ENCODE data around the gene SYT15.
A peak's percentile ranks its signal among the peaks of the same experiment; 100 is the strongest.
"Not testable (repeated sequence)": the region's sequence is repeated elsewhere in the genome, so short reads cannot be mapped to it uniquely, and the experiment has no call there.

Gene SYT15

GRCh38 chr10:46560952-46561351, 18.0 kb upstream of the SYT15 start:
- no peak overlapping the region for H3K4me3 ChIP-seq (replicated peaks; ENCODE audit: low read depth, low read length)
- no peak for TF ChIP-seq CTCF (IDR thresholded peaks at IDR 0.05; ENCODE audit: low read length, missing control alignments)
- DNase-seq (ENCODE audit: low read depth), result no peak

- H3K4me3 ChIP-seq (replicated peaks; ENCODE audit: low read depth, low read length), result not testable (repeated sequence)
- TF ChIP-seq CTCF (IDR thresholded peaks at IDR 0.05; ENCODE audit: low read length, missing control alignments), result peak; percentile 67
- DNase-seq (ENCODE audit: low read depth), result peak; percentile 80
Measured at GRCh38 chr10:46565591-46566332, 13.2 kb upstream of the SYT15 start.

- DNase-seq (ENCODE audit: low read depth); H3K4me3 ChIP-seq (replicated peaks; ENCODE audit: low read depth, low read length): not testable (repeated sequence)
Measured at GRCh38 chr10:46567151-46567550, 11.8 kb upstream of the SYT15 start.

GRCh38 chr10:46570655-46571054, 8.3 kb upstream of the SYT15 start:
- not testable (repeated sequence) for H3K4me3 ChIP-seq (replicated peaks; ENCODE audit: low read depth, low read length); DNase-seq (ENCODE audit: low read depth)

- H3K4me3 ChIP-seq (replicated peaks; ENCODE audit: low read depth, low read length); DNase-seq (ENCODE audit: low read depth): not testable (repeated sequence)
Measured at GRCh38 chr10:46572765-46573164, 6.2 kb upstream of the SYT15 start.

GRCh38 chr10:46573314-46573713, 5.6 kb upstream of the SYT15 start:
- peak; percentile 21 for DNase-seq (ENCODE audit: low read depth)
- not testable (repeated sequence) for H3K4me3 ChIP-seq (replicated peaks; ENCODE audit: low read depth, low read length)

- DNase-seq (ENCODE audit: low read depth); H3K4me3 ChIP-seq (replicated peaks; ENCODE audit: low read depth, low read length): not testable (repeated sequence)
Measured at GRCh38 chr10:46573884-46574283, 5.0 kb upstream of the SYT15 start.

GRCh38 chr10:46577624-46578473, 1.1 kb upstream of the SYT15 start:
- not testable (repeated sequence) for H3K4me3 ChIP-seq (replicated peaks; ENCODE audit: low read depth, low read length); DNase-seq (ENCODE audit: low read depth)

GRCh38 chr10:46579378-46579777, 450 bp downstream of the SYT15 start:
- not testable (repeated sequence) for H3K4me3 ChIP-seq (replicated peaks; ENCODE audit: low read depth, low read length); DNase-seq (ENCODE audit: low read depth)

GRCh38 chr10:46581997-46582396, 3.1 kb downstream of the SYT15 start:
- DNase-seq (ENCODE audit: low read depth); H3K4me3 ChIP-seq (replicated peaks; ENCODE audit: low read depth, low read length): not testable (repeated sequence)

- DNase-seq (ENCODE audit: low read depth); H3K4me3 ChIP-seq (replicated peaks; ENCODE audit: low read depth, low read length): not testable (repeated sequence)
Measured at GRCh38 chr10:46582568-46582967, 3.6 kb downstream of the SYT15 start.

GRCh38 chr10:46584196-46584595, 5.3 kb downstream of the SYT15 start:
- not testable (repeated sequence) for H3K4me3 ChIP-seq (replicated peaks; ENCODE audit: low read depth, low read length); DNase-seq (ENCODE audit: low read depth)

- not testable (repeated sequence) for H3K4me3 ChIP-seq (replicated peaks; ENCODE audit: low read depth, low read length); DNase-seq (ENCODE audit: low read depth)
Measured at GRCh38 chr10:46585246-46585645, 6.3 kb downstream of the SYT15 start.

GRCh38 chr10:46587546-46587945, 8.6 kb downstream of the SYT15 start:
- H3K4me3 ChIP-seq (replicated peaks; ENCODE audit: low read depth, low read length); DNase-seq (ENCODE audit: low read depth): not testable (repeated sequence)

GRCh38 chr10:46588221-46588620, 9.3 kb downstream of the SYT15 start:
- not testable (repeated sequence) for H3K4me3 ChIP-seq (replicated peaks; ENCODE audit: low read depth, low read length); DNase-seq (ENCODE audit: low read depth)

- DNase-seq (ENCODE audit: low read depth); H3K4me3 ChIP-seq (replicated peaks; ENCODE audit: low read depth, low read length): not testable (repeated sequence)
Measured at GRCh38 chr10:46589589-46589988, 10.7 kb downstream of the SYT15 start.

- not testable (repeated sequence) for DNase-seq (ENCODE audit: low read depth)
Measured at GRCh38 chr10:46591053-46591452, 12.1 kb downstream of the SYT15 start.

More at GRCh38 chr10:46591053-46591452, 12.1 kb downstream of the SYT15 start:
- H3K4me3 ChIP-seq (replicated peaks; ENCODE audit: low read depth, low read length), result not testable (repeated sequence)
